ENCODE measurements around the gene ZFHX2. TPM values are rescaled to one million over a fixed set of nuclear protein-coding genes. Genes with fewer than 3 reads are reported as not detected.
A peak's percentile ranks its signal among the peaks of the same experiment; 100 is the strongest.

Gene ZFHX2
- total RNA-seq, 1 experiment from 2014 or later: 19.4 TPM

GRCh38 chr14:23492618-23493272 lies 58.8 kb downstream of the ZFHX2 start:
- H3K23ac ChIP-seq (ENCODE audit: insufficient read length, low read depth, low read length): no peak overlapping the region

More at GRCh38 chr14:23492618-23493272, 58.8 kb downstream of the ZFHX2 start:
- Histone ChIP-seq H2BK20ac (ENCODE audit: low read depth, low read length, poor library complexity, severe bottlenecking) (no peak overlapping the region), H4K20me1 (ENCODE audit: control insufficient read depth, insufficient read depth, insufficient read length) (no peaks in the 10 kb centered on the region), H4K91ac (ENCODE audit: insufficient read length, low read depth, low read length) (no peak overlapping the region), H3K9ac (ENCODE audit: extremely low read depth, insufficient read length, low read length) (no peak overlapping the region), H3K79me2 (ENCODE audit: insufficient read depth, low read length) (no peaks in the 10 kb centered on the region), H2BK5ac (ENCODE audit: insufficient read length, low read length) (no peak overlapping the region), H4K5ac (ENCODE audit: insufficient read length, low read depth, low read length) (no peak overlapping the region), H3K79me1 (ENCODE audit: insufficient read depth, low read depth, low read length, poor library complexity, severe bottlenecking) (no peaks in the 10 kb centered on the region), H3K4me1 (ENCODE audit: insufficient read depth, low read length) (peaks cover 7% of the 10 kb centered on the region; the same call in 1 of the 2 replicates), H3K14ac (ENCODE audit: insufficient read depth, low read length) (no peak overlapping the region), H3T11ph (ENCODE audit: low read length) (no peak overlapping the region), H3K27ac (ENCODE audit: insufficient read length, low read depth, low read length) (no peak overlapping the region), H3K9me3 (ENCODE audit: control insufficient read depth, low read depth, low read length) (no peaks in the 10 kb centered on the region), H3K23me2 (ENCODE audit: insufficient read length, low read depth, low read length, poor library complexity, severe bottlenecking) (no peaks in the 10 kb centered on the region), H2BK15ac (ENCODE audit: low read depth, low read length) (no peak overlapping the region), H3K18ac (ENCODE audit: insufficient read length, low read depth, low read length) (no peak overlapping the region), H2BK12ac (ENCODE audit: insufficient read length, low read depth, low read length) (no peak overlapping the region), H3K27me3 (ENCODE audit: insufficient read depth, low read length) (no peaks in the 10 kb centered on the region), H3K56ac (ENCODE audit: insufficient read length, low read depth, low read length) (no peak overlapping the region), H2AK5ac (ENCODE audit: insufficient read length, low read length) (no peak overlapping the region), H3K4ac (ENCODE audit: low read depth, low read length) (no peak overlapping the region), H2AFZ (ENCODE audit: low read length) (no peak overlapping the region), H2BK120ac (ENCODE audit: low read depth, low read length, poor library complexity, severe bottlenecking) (no peak overlapping the region), H3K4me2 (ENCODE audit: insufficient read depth, insufficient read length, low read length) (no peak overlapping the region), H4K8ac (replicated peaks; ENCODE audit: insufficient read length, low read depth, low read length) (no peak overlapping the region)
- Mint-ChIP-seq H3K27ac (peak overlapping the region in 2 of 3 experiments; percentile 0 to 50; a peak in 4 of 7 replicates), H3K4me1 (peaks cover 23 to 33% of the 10 kb centered on the region in 2 experiments), H3K36me3 (ENCODE audit: insufficient read depth in 1 of 3, low read depth in 3 of 3) (no peaks in the 10 kb centered on the region), H3K9me3 (no peaks in the 10 kb centered on the region), H3K4me3 (no peak overlapping the region), H3K27me3 (ENCODE audit: low read depth) (no peaks in the 10 kb centered on the region)
- TF ChIP-seq, protein P1, sequence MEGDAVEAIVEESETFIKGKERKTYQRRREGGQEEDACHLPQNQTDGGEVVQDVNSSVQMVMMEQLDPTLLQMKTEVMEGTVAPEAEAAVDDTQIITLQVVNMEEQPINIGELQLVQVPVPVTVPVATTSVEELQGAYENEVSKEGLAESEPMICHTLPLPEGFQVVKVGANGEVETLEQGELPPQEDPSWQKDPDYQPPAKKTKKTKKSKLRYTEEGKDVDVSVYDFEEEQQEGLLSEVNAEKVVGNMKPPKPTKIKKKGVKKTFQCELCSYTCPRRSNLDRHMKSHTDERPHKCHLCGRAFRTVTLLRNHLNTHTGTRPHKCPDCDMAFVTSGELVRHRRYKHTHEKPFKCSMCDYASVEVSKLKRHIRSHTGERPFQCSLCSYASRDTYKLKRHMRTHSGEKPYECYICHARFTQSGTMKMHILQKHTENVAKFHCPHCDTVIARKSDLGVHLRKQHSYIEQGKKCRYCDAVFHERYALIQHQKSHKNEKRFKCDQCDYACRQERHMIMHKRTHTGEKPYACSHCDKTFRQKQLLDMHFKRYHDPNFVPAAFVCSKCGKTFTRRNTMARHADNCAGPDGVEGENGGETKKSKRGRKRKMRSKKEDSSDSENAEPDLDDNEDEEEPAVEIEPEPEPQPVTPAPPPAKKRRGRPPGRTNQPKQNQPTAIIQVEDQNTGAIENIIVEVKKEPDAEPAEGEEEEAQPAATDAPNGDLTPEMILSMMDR (conservative IDR thresholded peaks at IDR 0.05): no peak
- no peak for DNase-seq

Data from H9 (cell line).